ENCODE data around the gene SEPTIN7. TPM values are rescaled to one million over a fixed set of nuclear protein-coding genes. Genes with fewer than 3 reads are reported as not detected.
"Not testable (repeated sequence)": the region's sequence is repeated elsewhere in the genome, so short reads cannot be mapped to it uniquely, and the experiment has no call there.

The SEPTIN7 gene
- total RNA-seq (2014; rRNA removed; shearing (Covaris generic); ENCODE audit: low replicate concordance), result 284 and 471 TPM in 2 replicates

DNA sequence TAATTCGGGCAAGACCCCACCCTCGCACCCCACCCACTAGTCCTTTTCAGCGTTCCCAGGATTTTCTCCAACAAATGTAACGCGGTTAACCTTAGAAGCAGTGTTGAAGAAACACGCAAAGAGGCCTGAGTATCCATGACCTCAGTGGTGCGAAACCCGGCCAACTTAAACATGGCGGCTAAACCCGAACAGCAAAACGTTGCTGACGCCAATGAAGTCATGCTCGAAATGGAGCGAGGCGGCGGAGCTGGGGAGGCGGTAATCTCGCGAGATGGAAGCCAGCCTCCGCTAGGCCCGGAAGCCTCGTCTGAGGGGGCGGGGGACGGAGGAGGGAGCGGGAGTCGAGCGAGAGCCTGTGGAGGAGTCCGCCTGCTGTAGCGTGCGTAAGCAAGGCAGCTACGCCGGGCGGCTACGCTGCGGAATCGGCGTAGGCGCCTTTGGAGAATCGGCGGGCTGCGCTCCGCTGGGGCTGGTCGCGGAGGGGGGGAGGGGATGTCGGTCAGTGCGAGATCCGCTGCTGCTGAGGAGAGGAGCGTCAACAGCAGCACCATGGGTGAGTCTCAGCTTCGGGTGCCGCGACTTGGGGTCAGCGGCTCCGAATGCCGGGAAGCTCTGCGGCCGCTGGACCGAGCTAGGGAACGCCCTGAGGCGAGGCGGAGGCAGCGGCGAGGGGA, at the start of gene SEPTIN7:
TSS of gene SEPTIN7 (plus strand) at position 340 of the 674 bp plus-strand sequence. CDS start at position 493, 153 bp downstream.
- H3K4me3 ChIP-seq, result peak within 1 kb of the TSS; percentile 96
- DNase-seq, result peak; percentile 99
- no peaks in the 10 kb centered on the region for H3K27me3 ChIP-seq
- no peaks in the 10 kb centered on the region for H3K9me3 ChIP-seq
- peaks cover 3% of the 10 kb centered on the region for H3K36me3 ChIP-seq

DNA sequence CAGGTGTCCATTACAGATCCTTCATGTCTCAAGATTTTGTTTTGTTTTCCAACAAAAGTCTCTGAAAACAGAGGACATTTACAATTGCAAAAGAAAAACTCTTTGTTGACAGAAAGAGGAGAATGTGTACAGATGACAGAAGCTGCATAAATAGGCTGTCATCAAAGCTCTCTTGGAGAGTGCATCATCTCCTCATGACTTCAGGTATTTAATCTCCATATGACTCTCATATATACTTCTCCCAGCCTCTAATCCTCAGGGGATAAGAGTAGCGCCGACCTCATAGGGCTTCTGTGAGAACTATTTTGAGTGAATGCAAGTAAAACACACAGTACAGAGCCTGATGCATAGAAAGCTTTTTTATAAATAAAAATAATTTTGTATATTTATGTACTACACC, 48.1 kb upstream of the SEPTIN7 start:
- no peak overlapping the region for H3K4me3 ChIP-seq
- H3K27me3 ChIP-seq, result no peaks in the 10 kb centered on the region
- no peaks in the 10 kb centered on the region for H3K36me3 ChIP-seq
- no peak for DNase-seq
- H3K9me3 ChIP-seq, result no peaks in the 10 kb centered on the region

DNA sequence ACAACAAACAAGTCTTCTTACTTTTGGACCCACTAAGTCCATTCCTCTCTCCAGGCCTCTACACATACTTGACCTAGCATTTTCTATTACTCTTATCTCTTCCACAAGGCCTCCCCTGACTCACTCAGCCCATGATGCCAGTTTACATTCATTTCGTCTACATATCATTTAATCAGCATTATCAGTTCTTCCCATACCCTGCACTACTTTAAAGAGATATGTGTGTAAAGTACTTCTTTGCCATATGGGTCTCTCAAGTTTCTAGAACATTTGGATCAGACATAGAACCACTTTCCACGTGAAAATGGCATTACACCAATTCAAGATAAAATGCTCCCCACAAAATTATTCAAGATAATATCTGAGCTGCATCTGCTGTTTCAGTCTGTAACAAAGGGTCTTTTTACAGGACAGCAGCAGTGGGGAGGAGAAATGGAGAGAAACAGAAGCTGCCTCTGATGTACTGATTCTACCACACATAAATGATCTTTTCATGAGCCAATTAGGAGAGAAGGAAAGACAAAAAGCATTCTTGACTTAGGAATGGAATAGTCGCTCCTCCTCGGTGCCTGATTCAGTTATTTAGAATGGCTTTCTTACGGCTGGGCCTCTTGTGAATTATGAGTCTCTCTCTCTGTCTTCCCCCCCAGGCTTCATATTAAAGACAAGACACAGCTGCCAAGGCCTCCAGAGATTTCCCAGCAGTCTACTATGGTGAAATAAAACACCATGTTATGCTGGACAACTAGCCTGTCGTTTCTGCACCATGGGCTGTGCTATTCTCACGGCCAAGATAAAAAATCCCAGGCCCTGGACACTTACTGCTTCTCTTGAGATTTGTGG, 46.9 kb upstream of the SEPTIN7 start:
- no peak for DNase-seq
- H3K4me3 ChIP-seq, result no peak overlapping the region

DNA sequence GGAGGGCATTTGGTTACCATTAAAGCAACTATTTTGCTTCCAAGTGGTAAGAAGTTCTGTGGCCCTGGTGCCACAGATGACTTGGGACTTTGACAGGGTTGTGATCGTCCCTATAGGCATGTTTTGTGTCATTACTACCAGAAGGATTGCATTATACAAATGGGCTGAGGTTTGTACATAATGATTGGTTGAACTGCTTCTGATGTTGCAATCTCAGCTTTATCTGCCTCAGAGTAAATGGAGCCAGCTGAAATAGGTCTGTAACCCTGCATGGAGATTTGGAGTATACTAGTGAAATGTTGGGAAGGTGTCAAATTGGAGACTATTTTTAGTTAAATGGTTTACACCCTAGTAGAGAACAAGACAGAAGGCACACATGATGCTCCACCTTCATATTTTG, 46.1 kb upstream of the SEPTIN7 start:
- Histone ChIP-seq H3K36me3 (no peaks in the 10 kb centered on the region), H3K9me3 (no peaks in the 10 kb centered on the region), H3K4me3 (no peak overlapping the region), H3K27me3 (no peaks in the 10 kb centered on the region)
- no peak for DNase-seq

More for the DNA sequence above, 46.9 kb upstream of the SEPTIN7 start:
- Histone ChIP-seq H3K36me3 (no peaks in the 10 kb centered on the region), H3K9me3 (no peaks in the 10 kb centered on the region), H3K27me3 (no peaks in the 10 kb centered on the region)

DNA sequence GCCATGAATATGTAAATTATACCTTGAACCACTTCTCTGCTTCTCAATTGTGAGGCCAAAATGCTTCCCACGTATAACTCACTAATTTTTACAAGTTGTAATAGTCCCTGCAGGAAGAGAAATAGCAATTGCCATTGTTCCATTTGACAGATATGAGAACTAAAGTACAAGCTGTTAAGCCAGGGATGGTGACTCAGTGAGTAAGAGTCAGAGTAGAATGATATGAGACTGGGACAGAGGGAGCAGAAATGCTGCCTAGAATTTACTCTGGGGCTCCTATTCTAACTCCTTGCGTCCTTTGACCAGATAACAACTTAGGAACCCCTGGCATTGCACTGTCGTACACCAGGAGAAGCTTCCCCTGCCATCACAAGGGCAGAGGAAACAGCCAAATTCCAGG, 45.1 kb upstream of the SEPTIN7 start:
- no peaks in the 10 kb centered on the region for H3K9me3 ChIP-seq
- DNase-seq, result no peak
- no peaks in the 10 kb centered on the region for H3K36me3 ChIP-seq
- no peak overlapping the region for H3K4me3 ChIP-seq
- H3K27me3 ChIP-seq, result no peaks in the 10 kb centered on the region

DNA sequence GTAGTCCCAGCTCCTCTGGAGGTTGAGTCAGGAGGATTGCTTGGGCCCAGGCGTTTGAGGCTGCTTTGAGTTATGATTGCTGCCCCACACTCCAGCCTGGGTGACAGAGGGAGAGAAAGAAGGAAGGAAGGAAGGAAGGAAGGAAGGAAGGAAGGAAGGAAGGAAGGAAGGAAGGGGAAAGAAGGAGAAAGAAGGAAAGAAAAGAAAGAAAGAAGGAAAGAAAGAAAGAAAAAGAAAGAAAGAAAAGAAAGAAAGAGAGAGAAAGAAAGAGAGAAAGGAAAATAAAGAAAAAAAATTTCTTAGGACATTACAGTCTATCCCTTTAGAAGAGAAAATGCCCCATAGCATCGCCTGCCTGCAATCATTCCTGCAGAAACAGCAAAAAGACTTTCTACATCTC, 44.4 kb upstream of the SEPTIN7 start:
- not testable (repeated sequence) for H3K36me3 ChIP-seq, H3K27me3 ChIP-seq, H3K4me3 ChIP-seq, H3K9me3 ChIP-seq, DNase-seq

DNA sequence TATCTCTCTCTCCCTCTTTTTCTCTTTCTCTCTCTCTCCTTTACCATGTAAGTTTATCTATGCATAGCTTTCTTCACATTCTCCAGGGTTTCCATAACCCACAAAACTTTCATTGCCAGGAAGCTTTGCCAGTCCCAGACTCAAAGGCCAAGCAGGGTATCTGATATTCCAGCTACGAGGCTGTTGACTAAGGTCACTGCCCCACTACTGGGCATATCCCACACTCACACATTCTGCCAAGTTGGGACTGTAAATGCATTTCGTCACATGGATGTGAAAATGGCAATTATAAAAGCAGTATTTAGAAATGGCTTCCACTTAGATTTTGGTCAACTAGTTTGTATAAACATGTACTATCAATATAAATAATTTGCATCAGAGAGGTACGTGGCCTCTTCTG, 43.3 kb upstream of the SEPTIN7 start:
- no peaks in the 10 kb centered on the region for H3K36me3 ChIP-seq
- H3K4me3 ChIP-seq, result no peak overlapping the region
- DNase-seq, result no peak
- no peaks in the 10 kb centered on the region for H3K9me3 ChIP-seq
- no peaks in the 10 kb centered on the region for H3K27me3 ChIP-seq

DNA sequence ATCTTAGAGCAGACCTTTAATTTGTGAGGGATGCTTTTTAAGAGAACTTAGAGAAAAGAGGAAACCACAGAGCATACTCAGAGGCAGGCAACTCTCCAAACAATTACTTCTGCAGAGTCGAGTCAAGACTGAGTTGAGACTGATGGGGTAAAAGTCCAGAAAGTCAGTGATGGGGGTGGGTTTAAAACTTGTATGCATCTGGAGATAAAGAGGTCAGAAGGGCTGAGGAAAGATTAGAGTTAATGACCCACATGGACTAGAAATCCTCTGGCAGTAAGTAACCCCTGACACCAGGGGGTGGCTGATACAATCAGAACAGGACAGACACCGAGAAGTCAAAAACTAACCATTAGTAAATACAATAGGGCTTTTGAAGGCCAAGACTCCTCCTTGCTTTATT, 42.4 kb upstream of the SEPTIN7 start:
- H3K27me3 ChIP-seq, result no peaks in the 10 kb centered on the region
- no peaks in the 10 kb centered on the region for H3K9me3 ChIP-seq
- H3K4me3 ChIP-seq, result no peak overlapping the region
- no peak for DNase-seq
- H3K36me3 ChIP-seq, result no peaks in the 10 kb centered on the region

DNA sequence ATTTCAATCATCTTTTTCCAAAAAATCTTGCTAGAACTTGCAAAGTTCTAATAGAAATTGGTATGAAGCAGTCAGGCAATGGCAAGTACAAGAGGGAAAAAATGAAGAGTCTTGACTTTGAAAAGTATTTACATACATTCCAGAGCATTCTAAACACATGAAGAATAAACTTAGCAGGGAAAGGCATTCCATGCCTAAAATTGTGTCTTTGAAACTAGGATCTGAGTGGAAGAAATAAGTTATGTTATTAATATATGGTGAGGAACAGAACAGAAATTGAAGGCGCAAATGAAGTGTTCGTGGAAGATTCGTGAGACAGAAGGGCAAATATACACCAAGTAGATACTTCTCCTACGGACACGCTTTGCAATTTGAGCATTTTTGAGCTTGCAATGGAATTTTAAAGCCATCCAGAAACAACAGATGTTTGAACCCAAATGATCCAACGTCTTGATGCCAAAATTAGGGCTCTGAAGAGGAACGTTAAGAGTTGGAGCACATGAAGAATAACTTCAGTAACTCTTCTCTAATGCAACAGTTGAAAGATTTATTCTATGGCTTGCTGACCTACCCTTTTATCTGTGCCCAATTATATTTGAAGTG, 40.6 kb upstream of the SEPTIN7 start:
- Histone ChIP-seq H3K4me3 (no peak overlapping the region), H3K36me3 (no peaks in the 10 kb centered on the region), H3K27me3 (no peaks in the 10 kb centered on the region), H3K9me3 (no peaks in the 10 kb centered on the region)
- DNase-seq, result no peak

DNA sequence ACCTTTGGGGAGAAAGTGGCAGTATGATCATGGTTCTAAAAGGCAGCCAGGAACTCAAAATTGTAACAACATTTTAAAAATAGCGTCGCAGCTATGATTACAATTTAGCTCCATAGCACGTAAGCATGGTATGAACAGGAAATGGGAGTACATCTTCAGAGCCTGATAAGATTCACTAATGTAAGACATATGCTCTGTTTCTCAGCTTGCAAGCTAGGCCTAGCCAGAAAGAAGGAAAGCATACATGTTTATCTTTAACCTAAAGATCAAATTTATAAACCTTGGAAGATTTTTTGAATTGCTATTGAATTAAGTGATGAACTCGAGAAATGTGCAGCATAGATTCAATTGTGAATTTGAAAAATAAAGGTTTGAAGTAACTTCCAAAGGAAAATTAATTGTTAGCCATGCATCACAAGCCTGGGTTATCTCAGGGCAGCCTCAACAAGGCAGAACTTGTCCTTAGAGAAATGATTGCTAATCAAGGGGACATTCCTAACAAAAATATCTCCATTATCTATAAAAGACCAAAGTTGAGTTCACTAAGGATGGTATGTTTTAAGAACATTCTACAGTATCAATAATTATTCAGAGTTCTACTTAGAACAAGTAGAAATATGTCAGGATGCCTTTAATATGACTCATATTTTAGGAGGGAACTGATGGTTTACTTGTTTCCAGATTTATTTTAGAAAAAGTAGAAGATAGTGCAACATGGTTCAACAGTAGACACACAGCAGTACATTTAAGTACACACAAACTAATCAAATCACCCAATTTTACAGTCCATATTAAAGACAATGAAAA, 38.8 kb upstream of the SEPTIN7 start:
- DNase-seq, result no peak
- H3K36me3 ChIP-seq, result no peaks in the 10 kb centered on the region
- H3K9me3 ChIP-seq, result no peaks in the 10 kb centered on the region
- no peaks in the 10 kb centered on the region for H3K27me3 ChIP-seq
- no peak overlapping the region for H3K4me3 ChIP-seq

DNA sequence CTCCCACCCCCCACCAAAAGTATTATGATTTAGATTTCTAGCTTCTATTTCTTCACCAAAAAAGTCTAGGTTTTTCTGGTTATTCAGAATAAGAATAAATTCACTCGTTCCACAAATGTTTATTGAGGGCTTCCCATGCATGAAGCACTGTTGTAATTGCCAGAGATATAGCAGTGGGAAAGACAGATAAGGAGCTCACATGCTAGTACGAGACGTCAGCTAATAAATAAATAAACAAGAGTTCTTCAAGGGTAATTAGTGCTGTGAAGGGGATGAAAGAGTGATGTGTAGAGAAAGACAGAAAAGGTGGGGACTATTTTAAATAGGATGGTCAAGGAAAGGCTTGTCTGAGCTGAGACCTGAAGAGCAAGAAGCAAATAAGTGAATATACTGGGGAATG, 38.1 kb upstream of the SEPTIN7 start:
- DNase-seq, result no peak
- Histone ChIP-seq H3K4me3 (no peak overlapping the region), H3K36me3 (no peaks in the 10 kb centered on the region), H3K9me3 (no peaks in the 10 kb centered on the region), H3K27me3 (no peaks in the 10 kb centered on the region)

DNA sequence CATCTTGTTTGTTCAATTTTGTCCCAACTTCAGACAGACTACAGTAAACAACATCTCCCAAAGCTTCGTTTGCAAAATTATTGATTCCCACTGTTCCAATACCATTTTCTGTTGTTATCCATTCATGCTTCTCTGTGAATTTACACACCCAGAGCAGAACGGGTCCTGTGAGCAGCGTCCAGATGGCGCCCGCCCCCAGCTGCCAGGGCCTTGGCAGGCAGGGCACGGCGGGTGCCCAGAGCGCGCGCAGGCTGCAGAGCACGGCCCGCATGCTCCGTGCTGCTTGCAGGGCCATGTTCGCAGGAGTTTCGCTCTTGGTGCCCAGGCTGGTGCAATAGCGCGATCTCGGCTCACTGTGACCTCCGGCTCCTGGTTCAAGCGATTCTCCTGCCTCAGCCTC, 32.5 kb upstream of the SEPTIN7 start:
- H3K36me3 ChIP-seq, result no peaks in the 10 kb centered on the region
- no peaks in the 10 kb centered on the region for H3K27me3 ChIP-seq
- no peak for DNase-seq
- H3K9me3 ChIP-seq, result no peaks in the 10 kb centered on the region
- no peak overlapping the region for H3K4me3 ChIP-seq

DNA sequence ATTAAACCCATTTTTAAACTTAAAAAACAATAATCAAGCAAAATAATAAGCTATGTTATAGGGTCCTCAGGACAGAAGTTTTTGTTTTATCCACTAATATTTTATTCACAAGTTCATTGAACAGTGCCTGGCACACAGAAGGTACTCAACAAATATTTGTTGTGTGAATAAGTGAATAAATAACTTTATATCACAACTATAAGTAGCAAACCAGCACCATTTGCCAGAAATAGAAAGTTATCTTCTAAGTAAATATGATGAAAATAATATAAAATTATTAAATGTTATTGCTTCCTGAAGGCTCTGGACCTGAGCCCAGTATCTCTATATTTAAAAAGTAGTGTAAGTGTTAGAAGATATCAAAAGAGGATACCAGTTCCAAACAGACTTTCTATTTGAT, 29.1 kb upstream of the SEPTIN7 start:
- H3K27me3 ChIP-seq, result no peaks in the 10 kb centered on the region; the same call in 1 of the 2 replicates
- no peak for DNase-seq
- H3K36me3 ChIP-seq, result no peaks in the 10 kb centered on the region
- H3K9me3 ChIP-seq, result no peaks in the 10 kb centered on the region
- no peak overlapping the region for H3K4me3 ChIP-seq

DNA sequence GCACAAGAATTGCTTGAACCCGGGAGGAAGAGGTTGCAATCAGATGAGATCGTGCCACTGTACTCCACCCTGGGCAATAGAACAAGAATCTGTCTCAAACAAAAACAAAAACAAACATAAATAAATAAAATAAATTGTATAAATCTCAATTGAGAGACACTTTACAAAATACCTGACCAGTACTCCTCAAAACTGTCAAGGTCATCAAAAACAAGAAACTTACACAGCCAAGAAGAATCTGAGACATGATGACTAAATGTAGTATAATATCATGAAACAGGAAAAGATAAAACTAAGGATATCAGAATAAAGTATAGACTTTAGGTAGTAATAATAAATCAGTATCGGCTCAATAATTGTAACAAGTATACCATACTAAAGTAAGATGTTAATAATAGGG, 26.9 kb upstream of the SEPTIN7 start:
- H3K9me3 ChIP-seq, result no peaks in the 10 kb centered on the region
- no peak overlapping the region for H3K4me3 ChIP-seq
- H3K27me3 ChIP-seq, result peaks cover under 1% of the 10 kb centered on the region; the same call in 1 of the 2 replicates
- DNase-seq, result no peak
- H3K36me3 ChIP-seq, result no peaks in the 10 kb centered on the region

DNA sequence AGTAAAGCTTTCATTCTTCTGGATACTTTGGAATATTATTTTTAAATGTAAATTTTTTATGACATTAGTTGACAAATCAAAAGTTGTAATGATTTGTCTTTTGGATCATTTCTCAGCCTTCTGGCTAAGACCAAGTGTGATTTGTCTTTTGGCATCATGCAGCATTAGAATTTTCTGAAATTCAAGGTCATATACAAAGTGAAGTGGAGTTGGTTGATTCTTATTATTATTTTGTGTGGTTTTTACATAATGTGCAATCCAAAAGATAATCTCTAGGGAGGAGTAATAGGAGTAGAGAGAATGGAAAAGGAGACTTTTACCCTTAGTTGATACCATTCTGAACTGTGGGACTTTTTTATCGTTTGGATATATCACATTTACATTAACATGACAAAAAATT, 24.2 kb upstream of the SEPTIN7 start:
- DNase-seq, result no peak
- H3K27me3 ChIP-seq, result peaks cover 7% of the 10 kb centered on the region; the same call in 1 of the 2 replicates
- no peak overlapping the region for H3K4me3 ChIP-seq

DNA sequence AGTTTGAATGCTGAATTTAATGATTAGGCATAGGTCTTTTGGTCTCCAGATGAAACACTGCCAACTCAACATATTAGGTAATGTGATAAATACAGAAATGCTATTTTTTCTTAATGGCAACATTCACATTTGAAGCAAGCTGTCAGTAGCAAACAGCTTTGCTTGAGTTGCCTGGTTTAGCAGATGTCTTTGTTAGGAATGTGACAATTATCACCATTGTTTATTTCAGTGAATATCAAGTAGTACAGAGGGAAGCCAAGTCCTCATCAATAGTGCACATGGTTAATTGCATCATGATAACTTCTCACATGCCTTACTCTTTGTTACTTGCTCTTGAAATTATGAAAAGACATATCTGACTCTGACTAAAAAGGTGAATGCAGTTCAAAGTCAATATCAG, 23.7 kb upstream of the SEPTIN7 start:
- DNase-seq, result no peak
- no peaks in the 10 kb centered on the region for H3K36me3 ChIP-seq
- peaks cover 7% of the 10 kb centered on the region; the same call in 1 of the 2 replicates for H3K27me3 ChIP-seq
- no peaks in the 10 kb centered on the region for H3K9me3 ChIP-seq
- no peak overlapping the region for H3K4me3 ChIP-seq

More for the DNA sequence above, 24.2 kb upstream of the SEPTIN7 start:
- no peaks in the 10 kb centered on the region for H3K36me3 ChIP-seq
- no peaks in the 10 kb centered on the region for H3K9me3 ChIP-seq

DNA sequence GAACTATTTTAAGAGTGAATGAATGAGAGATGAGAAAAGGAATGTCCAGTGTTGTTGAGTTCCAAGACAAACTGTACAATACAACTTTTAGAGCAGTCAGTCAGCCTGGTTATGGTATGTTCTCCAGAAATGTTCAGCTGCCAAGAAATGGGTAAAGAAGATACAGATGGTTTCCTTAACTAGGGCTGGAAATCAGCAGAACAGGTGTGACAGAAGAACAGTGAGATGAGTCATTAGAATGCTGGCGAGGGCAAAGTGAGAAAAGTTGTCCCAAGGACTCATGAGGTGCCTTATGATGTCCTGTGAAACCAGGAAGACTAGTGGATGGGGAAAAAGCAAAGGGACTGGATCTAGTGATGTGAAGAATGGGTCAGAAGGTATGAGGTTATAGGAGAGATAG, 20.8 kb upstream of the SEPTIN7 start:
- no peak for DNase-seq
- H3K27me3 ChIP-seq, result peaks cover 7% of the 10 kb centered on the region; the same call in 1 of the 2 replicates
- H3K9me3 ChIP-seq, result no peaks in the 10 kb centered on the region
- H3K4me3 ChIP-seq, result no peak overlapping the region
- H3K36me3 ChIP-seq, result no peaks in the 10 kb centered on the region
